ENCODE data around the gene ESPN.

DNA sequence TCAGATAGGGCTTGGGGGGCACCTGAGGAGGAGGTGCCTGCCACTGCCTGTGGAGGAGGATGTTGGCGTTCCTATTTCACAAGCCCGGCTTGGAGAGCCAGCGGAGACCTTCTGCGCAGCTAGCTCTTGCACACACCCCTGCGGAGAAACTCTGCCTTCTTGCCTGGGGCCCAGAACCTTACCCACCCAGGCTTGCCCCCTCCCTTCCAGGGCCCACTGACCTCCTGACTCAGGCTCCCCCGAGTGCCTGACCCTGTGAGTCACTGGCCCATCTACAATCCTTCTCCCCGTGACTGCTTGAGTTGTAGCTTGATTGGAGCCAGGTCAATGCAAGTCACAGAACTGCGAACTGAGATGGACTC lies 8.3 kb upstream of the ESPN start:
- TF ChIP-seq CTCF (conservative IDR thresholded peaks at IDR 0.05; ENCODE audit: low read depth, low read length) = no peak
- TF ChIP-seq, protein P1, sequence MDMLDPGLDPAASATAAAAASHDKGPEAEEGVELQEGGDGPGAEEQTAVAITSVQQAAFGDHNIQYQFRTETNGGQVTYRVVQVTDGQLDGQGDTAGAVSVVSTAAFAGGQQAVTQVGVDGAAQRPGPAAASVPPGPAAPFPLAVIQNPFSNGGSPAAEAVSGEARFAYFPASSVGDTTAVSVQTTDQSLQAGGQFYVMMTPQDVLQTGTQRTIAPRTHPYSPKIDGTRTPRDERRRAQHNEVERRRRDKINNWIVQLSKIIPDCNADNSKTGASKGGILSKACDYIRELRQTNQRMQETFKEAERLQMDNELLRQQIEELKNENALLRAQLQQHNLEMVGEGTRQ (IDR thresholded peaks at IDR 0.05; ENCODE audit: low read depth, low read length) = no peak
- no peak for TF ChIP-seq RCOR1 (IDR thresholded peaks at IDR 0.05; ENCODE audit: insufficient replicate concordance, low read length)
- TF ChIP-seq POLR2A (IDR thresholded peaks at IDR 0.05; ENCODE audit: low read depth, low read length) = no peak
- TF ChIP-seq BHLHE40 (IDR thresholded peaks at IDR 0.05; ENCODE audit: low read depth, low read length) = no peak
- TF ChIP-seq SMC3 (IDR thresholded peaks at IDR 0.05; ENCODE audit: low read depth, low read length) = no peak
